Measurements from ENCODE around the gene RGS11. TPM values are rescaled to one million over a fixed set of nuclear protein-coding genes. Genes with fewer than 3 reads are reported as not detected.
"Not testable (repeated sequence)": the region's sequence is repeated elsewhere in the genome, so short reads cannot be mapped to it uniquely, and the experiment has no call there.

The RGS11 gene
- total RNA-seq, 1 donor, result not detected

- Histone ChIP-seq H3K27me3 (ENCODE audit: insufficient read depth, low read length) (no peaks in the 10 kb centered on the region), H3K9me3 (ENCODE audit: low read depth, low read length) (no peaks in the 10 kb centered on the region), H3K4me3 (ENCODE audit: low read length) (no peak overlapping the region), H3K4me1 (ENCODE audit: insufficient read depth, low read length) (peaks cover 33% of the 10 kb centered on the region)
Observed at GRCh38 chr16:243348-243747, 32.4 kb downstream of the RGS11 start.

DNA sequence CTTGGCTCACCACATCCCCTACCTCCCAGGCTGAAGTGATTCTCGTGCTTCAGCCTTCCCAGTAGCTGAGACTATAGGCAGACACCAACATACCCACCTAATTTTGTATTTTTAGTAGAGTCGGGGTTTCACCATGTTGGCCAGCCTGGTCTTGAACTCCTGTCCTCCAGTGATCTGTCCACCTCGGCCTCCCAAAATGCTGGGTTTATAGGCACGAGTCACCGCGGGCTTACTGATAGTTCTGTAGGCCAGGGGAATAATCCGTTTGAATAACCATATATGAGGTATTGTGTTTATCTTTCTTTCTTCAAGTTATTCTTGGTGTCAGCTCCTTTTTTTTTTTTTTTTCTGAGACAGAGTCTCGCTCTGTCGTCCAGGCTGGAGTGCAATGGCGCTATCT, 33.5 kb downstream of the RGS11 start:
- Histone ChIP-seq H3K27me3 (ENCODE audit: insufficient read depth, low read length) (no peaks in the 10 kb centered on the region), H3K4me1 (ENCODE audit: insufficient read depth, low read length) (peaks cover 32% of the 10 kb centered on the region), H3K4me3 (ENCODE audit: low read length) (no peak overlapping the region), H3K9me3 (ENCODE audit: low read depth, low read length) (no peaks in the 10 kb centered on the region)

DNA sequence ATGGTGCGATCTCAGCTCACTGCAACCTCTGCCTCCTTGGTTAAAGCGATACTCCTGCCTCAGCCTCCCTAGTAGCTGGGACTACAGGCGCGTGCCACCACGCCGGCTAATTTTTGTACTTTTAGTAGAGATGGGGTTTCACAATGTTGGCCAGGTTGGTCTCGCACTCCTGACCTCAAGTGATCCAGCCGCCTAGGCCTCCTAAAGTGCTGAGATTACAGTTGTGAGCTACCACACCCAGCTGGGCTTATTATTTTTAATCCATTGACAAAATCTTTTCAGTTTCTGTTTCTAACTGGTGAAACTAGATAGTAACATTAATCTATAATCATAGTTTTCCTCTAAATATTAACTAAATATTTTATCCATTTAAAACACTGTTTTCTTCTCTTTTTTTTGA, 35.2 kb downstream of the RGS11 start:
- no peaks in the 10 kb centered on the region for H3K27me3 ChIP-seq (ENCODE audit: insufficient read depth, low read length)
- H3K4me1 ChIP-seq (ENCODE audit: insufficient read depth, low read length), result peaks cover 37% of the 10 kb centered on the region
- no peaks in the 10 kb centered on the region for H3K9me3 ChIP-seq (ENCODE audit: low read depth, low read length)
- H3K4me3 ChIP-seq (ENCODE audit: low read length), result no peak overlapping the region

DNA sequence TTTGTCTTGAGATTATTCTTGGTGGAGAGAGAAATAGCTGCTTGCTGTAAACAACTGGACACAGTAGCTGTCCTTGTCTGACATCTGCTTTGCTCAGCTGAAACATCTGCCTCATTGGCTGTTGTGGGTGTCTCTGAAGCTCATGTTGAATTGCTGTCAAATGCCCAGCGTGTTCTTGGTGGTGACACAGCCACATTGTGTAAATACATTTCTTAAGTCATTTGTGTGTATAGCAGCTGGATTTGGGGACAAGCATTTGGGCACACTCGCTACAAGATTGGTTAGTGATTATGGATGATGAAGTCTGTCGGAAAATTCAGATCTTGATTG, 35.8 kb downstream of the RGS11 start:
- Histone ChIP-seq H3K27me3 (ENCODE audit: insufficient read depth, low read length) (no peaks in the 10 kb centered on the region), H3K4me3 (ENCODE audit: low read length) (no peak overlapping the region), H3K9me3 (ENCODE audit: low read depth, low read length) (no peaks in the 10 kb centered on the region), H3K4me1 (ENCODE audit: insufficient read depth, low read length) (peaks cover 41% of the 10 kb centered on the region)

DNA sequence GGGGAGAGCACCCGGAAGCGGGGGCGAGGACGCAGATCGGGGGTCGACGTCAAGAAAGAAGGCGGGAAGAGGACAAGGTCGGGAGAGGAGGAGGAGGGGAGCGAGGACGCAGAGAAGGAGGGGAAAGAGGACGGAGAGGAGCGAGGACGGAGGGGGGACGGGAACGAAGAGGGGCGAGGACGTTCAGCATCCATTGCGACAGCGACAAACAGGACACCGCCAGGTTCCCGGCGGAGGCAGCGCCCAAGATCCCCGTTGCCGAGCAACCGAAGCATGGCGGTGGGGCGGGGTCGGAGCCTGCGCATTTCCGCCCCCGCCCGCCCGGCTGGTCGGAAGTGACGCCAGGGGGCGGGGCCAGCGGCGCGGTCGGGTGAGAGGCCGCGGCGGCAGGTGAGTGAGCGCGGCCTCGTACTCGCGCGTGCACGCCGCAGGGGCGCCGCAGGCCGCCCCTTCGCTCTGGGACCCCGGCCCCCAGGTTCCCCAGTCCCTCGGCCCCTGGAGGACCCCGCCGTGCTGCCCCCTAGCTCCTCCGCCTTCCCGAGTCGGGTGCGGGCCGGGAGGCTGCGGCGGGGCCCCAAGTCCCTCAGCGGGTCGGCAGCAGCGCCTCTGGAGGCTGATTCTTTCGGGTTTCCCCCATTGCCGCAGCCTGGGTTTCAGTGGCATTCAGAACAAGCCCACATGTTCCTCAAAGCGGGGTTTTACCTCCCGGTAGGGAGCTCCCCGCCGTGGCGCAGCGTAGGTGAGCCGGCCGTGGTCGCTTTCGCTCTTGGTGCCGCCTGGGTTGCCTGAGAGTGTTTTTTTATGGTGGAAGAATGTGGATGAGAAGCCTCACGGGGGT, 41.1 kb downstream of the RGS11 start, which contains the start of gene FAM234A:
FAM234A (plus strand) TSS at position 354 of the 838 bp plus-strand sequence. CDS start 19,593 bp downstream, outside the sequence.
- no peaks in the 10 kb centered on the region for H3K9me3 ChIP-seq (ENCODE audit: low read depth, low read length)
- peak within 1 kb of the TSS; percentile 56 for H3K4me3 ChIP-seq (ENCODE audit: low read length)
- no peaks in the 10 kb centered on the region for H3K27me3 ChIP-seq (ENCODE audit: insufficient read depth, low read length)
- peaks cover 25% of the 10 kb centered on the region for H3K4me1 ChIP-seq (ENCODE audit: insufficient read depth, low read length)

- H3K4me1 ChIP-seq (ENCODE audit: insufficient read depth, low read length), result peaks cover 39% of the 10 kb centered on the region
- H3K9me3 ChIP-seq (ENCODE audit: low read depth, low read length), result no peaks in the 10 kb centered on the region
- no peaks in the 10 kb centered on the region for H3K27me3 ChIP-seq (ENCODE audit: insufficient read depth, low read length)
- H3K4me3 ChIP-seq (ENCODE audit: low read length), result no peak overlapping the region
Observed at GRCh38 chr16:230949-231348, 44.8 kb downstream of the RGS11 start.

DNA sequence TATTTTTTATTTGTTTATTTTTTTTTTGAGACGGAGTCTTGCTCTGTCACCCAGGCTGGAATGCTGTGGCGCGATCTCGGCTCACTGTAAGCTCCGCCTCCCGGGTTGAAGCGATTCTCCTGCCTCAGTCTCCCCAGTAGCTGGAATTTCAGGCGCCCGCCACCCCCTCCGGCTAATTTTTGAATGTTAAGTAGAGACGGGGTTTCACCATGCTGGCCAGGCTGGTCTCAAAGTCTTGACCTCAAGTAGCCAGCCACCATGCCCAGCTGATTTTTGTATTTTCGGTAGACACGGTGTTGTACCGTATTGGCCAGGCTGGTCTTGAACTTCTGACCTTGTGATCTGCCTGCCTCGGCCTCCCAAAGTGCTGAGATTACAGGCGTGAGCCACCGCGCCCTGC, 45.4 kb downstream of the RGS11 start:
- not testable (repeated sequence) for H3K4me3 ChIP-seq (ENCODE audit: low read length); H3K9me3 ChIP-seq (ENCODE audit: low read depth, low read length); H3K27me3 ChIP-seq (ENCODE audit: insufficient read depth, low read length)
- peaks cover 33% of the 10 kb centered on the region for H3K4me1 ChIP-seq (ENCODE audit: insufficient read depth, low read length)

DNA sequence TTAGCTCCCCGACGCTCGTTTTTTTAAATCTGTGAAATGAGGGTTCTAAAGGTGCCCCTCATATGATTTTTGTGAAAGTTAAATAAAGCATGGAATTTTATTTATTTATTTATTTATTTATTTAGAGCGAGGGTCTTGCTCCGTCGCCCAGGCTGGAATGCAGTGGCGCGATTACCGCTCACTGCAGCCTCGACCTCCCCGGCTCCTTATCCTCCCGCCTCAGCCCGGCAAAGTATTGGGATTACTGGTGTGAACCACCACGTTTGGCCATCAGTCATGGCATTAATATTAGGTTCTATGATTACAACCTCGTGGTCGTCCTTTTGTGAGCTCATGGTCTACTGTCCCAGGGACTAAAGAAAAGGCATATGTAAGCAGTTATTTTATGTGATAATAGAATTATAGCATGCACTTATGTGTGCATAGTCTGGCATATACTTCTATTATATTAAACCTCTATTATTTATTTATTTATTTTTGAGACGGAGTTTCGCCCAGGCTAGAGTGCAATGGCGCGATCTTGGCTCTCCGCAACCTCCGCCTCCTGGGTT, 45.9 kb downstream of the RGS11 start:
- Histone ChIP-seq H3K27me3 (ENCODE audit: insufficient read depth, low read length) (no peaks in the 10 kb centered on the region), H3K9me3 (ENCODE audit: low read depth, low read length) (no peaks in the 10 kb centered on the region), H3K4me3 (ENCODE audit: low read length) (peak overlapping the region; percentile 74), H3K4me1 (ENCODE audit: insufficient read depth, low read length) (peaks cover 30% of the 10 kb centered on the region)

- H3K4me1 ChIP-seq (ENCODE audit: insufficient read depth, low read length), result peaks cover 28% of the 10 kb centered on the region
- H3K4me3 ChIP-seq (ENCODE audit: low read length), result peak within 1 kb of the TSS; percentile 74
- no peaks in the 10 kb centered on the region for H3K27me3 ChIP-seq (ENCODE audit: insufficient read depth, low read length)
- H3K9me3 ChIP-seq (ENCODE audit: low read depth, low read length), result no peaks in the 10 kb centered on the region
Observed at GRCh38 chr16:228852-229730, 46.7 kb downstream of the RGS11 start, which contains the start of gene LUC7L. LUC7L (minus strand) TSS chr16:229449; CDS start chr16:229339, 110 bp downstream.

DNA sequence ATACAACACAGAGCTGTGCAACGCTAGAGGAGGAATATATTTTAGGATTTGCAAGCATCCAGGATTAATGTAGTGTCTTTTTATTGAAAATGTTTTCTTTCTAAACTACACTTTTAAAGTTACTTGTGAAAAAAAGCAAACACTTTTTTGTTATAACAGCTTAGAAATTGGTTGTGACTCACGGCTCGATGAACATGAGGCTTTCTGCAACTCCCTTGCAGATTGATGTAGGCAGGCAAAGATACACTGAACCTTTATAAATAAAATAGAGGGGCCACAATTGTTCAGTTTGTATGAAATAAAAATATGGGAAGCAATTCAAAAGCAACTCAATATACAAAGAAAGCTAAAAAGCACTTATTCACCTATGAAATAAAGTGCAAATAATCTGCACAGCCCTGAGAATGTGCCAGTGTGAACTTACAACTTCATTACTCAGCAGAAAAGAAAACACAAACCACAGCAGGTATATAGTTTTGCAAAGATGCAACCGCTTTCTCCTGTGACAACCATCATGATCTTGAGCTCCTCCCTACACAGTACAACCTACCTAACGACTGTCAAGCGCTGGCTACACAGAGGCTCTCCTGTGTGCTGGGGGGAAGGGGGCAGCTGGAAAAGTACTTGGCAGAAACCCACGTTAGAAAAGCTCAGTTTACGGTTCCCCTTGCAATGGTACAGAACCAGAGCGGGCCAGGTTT, 47.4 kb downstream of the RGS11 start:
- Histone ChIP-seq H3K9me3 (ENCODE audit: low read depth, low read length) (no peaks in the 10 kb centered on the region), H3K4me1 (ENCODE audit: insufficient read depth, low read length) (peaks cover 22% of the 10 kb centered on the region), H3K27me3 (ENCODE audit: insufficient read depth, low read length) (no peaks in the 10 kb centered on the region), H3K4me3 (ENCODE audit: low read length) (peak overlapping the region; percentile 74)

GRCh38 chr16:220021-220420, 55.7 kb downstream of the RGS11 start:
- Histone ChIP-seq H3K27me3 (ENCODE audit: insufficient read depth, low read length) (no peaks in the 10 kb centered on the region), H3K9me3 (ENCODE audit: low read depth, low read length) (no peaks in the 10 kb centered on the region), H3K4me3 (ENCODE audit: low read length) (no peak overlapping the region), H3K4me1 (ENCODE audit: insufficient read depth, low read length) (no peaks in the 10 kb centered on the region)

Other genes with a start within 250 kb of the RGS11 start
- gene POLR3K, start 222.3 kb downstream of the RGS11 start, total RNA-seq, result 2.0 TPM
- gene SNRNP25, start 222.1 kb downstream of the RGS11 start, total RNA-seq, result 6.7 TPM
- 0.21 TPM for gene RHBDF1, start 203.3 kb downstream of the RGS11 start, total RNA-seq
- 26.2 TPM for gene MPG, start 197.7 kb downstream of the RGS11 start, total RNA-seq
- gene NPRL3, start 137.3 kb downstream of the RGS11 start, total RNA-seq, result 5.5 TPM
- not detected for gene HBZ, start 123.3 kb downstream of the RGS11 start, total RNA-seq
- gene HBM, start 110.0 kb downstream of the RGS11 start, total RNA-seq, result not detected
- gene HBA2, start 103.1 kb downstream of the RGS11 start, total RNA-seq, result 22.1 TPM
- gene HBA1, start 99.3 kb downstream of the RGS11 start, total RNA-seq, result 28.3 TPM
- gene HBQ1, start 95.5 kb downstream of the RGS11 start, total RNA-seq, result not detected
- 101 TPM for gene LUC7L, start 46.5 kb downstream of the RGS11 start, total RNA-seq
- gene FAM234A, start 41.1 kb downstream of the RGS11 start, total RNA-seq, result 22.1 TPM
- gene ARHGDIG, start 4.6 kb upstream of the RGS11 start, total RNA-seq, result not detected
- gene PDIA2, start 7.2 kb upstream of the RGS11 start, total RNA-seq, result not detected
- gene AXIN1, start 76.8 kb upstream of the RGS11 start, total RNA-seq, result 35.8 TPM
- 19.9 TPM for gene MRPL28, start 94.6 kb upstream of the RGS11 start, total RNA-seq
- gene PGAP6, start 106.0 kb upstream of the RGS11 start, total RNA-seq, result 24.8 TPM
- gene NME4, start 121.3 kb upstream of the RGS11 start, total RNA-seq, result 15.0 TPM
- gene DECR2, start 125.9 kb upstream of the RGS11 start, total RNA-seq, result 2.9 TPM
- gene RAB11FIP3, start 149.7 kb upstream of the RGS11 start, total RNA-seq, result 6.5 TPM